GM13977 (cell line): ENCODE results near the gene ROBO3.

ENCODE experiments used
- DNase-seq: peaks from one replicate; pipeline ENCODE4 v3.0.0; 2012; ENCODE audit warnings: low spot score
- CTCF ChIP-seq: IDR thresholded peaks from 2 replicates; pipeline ENCODE4 v1.5.1; 2012; ENCODE audit warnings: mild to moderate bottlenecking, control low read depth; ENCODE audit not compliant: insufficient read depth; ENCODE audit errors: extremely low read depth, missing control alignments
- in situ Hi-C: fragments of 300-500 bp; cut with MboI; formaldehyde crosslinking; loops from one replicate; pipeline ENCODE4 v1.12.0; 2022; ENCODE audit warnings: low sequenced_read_pairs, low pct_unique_long_range_greater_than_20kb, mixed read lengths, inconsistent platforms; ENCODE audit not compliant: unreplicated experiment

The ROBO3 gene, protein sequence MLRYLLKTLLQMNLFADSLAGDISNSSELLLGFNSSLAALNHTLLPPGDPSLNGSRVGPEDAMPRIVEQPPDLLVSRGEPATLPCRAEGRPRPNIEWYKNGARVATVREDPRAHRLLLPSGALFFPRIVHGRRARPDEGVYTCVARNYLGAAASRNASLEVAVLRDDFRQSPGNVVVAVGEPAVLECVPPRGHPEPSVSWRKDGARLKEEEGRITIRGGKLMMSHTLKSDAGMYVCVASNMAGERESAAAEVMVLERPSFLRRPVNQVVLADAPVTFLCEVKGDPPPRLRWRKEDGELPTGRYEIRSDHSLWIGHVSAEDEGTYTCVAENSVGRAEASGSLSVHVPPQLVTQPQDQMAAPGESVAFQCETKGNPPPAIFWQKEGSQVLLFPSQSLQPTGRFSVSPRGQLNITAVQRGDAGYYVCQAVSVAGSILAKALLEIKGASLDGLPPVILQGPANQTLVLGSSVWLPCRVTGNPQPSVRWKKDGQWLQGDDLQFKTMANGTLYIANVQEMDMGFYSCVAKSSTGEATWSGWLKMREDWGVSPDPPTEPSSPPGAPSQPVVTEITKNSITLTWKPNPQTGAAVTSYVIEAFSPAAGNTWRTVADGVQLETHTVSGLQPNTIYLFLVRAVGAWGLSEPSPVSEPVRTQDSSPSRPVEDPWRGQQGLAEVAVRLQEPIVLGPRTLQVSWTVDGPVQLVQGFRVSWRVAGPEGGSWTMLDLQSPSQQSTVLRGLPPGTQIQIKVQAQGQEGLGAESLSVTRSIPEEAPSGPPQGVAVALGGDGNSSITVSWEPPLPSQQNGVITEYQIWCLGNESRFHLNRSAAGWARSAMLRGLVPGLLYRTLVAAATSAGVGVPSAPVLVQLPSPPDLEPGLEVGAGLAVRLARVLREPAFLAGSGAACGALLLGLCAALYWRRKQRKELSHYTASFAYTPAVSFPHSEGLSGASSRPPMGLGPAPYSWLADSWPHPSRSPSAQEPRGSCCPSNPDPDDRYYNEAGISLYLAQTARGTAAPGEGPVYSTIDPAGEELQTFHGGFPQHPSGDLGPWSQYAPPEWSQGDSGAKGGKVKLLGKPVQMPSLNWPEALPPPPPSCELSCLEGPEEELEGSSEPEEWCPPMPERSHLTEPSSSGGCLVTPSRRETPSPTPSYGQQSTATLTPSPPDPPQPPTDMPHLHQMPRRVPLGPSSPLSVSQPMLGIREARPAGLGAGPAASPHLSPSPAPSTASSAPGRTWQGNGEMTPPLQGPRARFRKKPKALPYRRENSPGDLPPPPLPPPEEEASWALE (N-terminal part only)

GRCh38 chr11:124865181-124865901 is at the start of gene ROBO3:
Gene ROBO3 (plus strand): TSS chr11:124865432. CDS start chr11:124865578, 146 bp downstream.
- DNase-seq, result no peak
- in situ Hi-C loops, result loop anchor here (25.0 kb wide), 1 partner anchor 453 kb away; the partner anchor contains the start of gene OR8B4

DNA sequence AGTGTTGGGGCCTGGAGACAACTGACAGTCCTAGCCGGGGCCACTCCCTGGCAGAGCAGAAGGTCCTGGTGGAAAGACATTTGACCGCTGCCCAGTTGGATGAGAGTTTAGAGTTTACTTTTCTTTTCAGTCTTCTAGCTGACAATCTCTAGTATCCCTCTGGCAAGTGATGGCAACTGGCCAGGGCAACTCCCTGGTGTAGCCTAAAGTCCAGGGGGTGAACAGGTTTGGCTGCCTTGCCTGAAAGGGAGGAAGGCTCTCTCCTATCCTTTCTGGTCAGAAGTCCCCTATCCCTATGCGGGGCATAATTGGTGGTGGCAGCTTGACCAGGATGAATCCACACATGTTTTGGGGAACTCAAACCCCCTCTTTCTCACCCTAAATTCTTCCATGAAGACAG is 48.2 kb upstream of the ROBO3 start:
- TF ChIP-seq CTCF, result no peak
- in situ Hi-C loops, result no loop called here
- no peak for DNase-seq

More at GRCh38 chr11:124865181-124865901, at the start of gene ROBO3:
- TF ChIP-seq CTCF, result no peak

- TF ChIP-seq CTCF, result no peak
- in situ Hi-C loops, result no loop called here
- DNase-seq, result no peak
Observed at GRCh38 chr11:124821995-124822730, 43.1 kb upstream of the ROBO3 start.

- no peak for TF ChIP-seq CTCF
- no peak for DNase-seq
- in situ Hi-C loops, result no loop called here
Observed at GRCh38 chr11:124823512-124824376, 41.5 kb upstream of the ROBO3 start.

- DNase-seq, result no peak
- no peak for TF ChIP-seq CTCF
- in situ Hi-C loops, result loop anchor here (25.0 kb wide), 1 partner anchor 164 kb away; the partner anchor contains the start of genes SIAE and SPA17
Observed at GRCh38 chr11:124825876-124826275, 39.4 kb upstream of the ROBO3 start.
